Omental fat pad (tissue), 4 donors: ENCODE measurements around the gene OR10R2. TPM values are rescaled to one million over a fixed set of nuclear protein-coding genes. Genes with fewer than 3 reads are reported as not detected.

ENCODE experiments used
- ATAC-seq: fragments of 150-250 bp; one replicate; pipeline ENCODE4 v1.9.1; 2016; ENCODE audit warnings: mild to moderate bottlenecking, moderate library complexity; ENCODE audit not compliant: low FRiP score
- DNase-seq: peaks from one replicate; pipeline ENCODE4 v3.0.0-alpha.2; 2019; ENCODE audit warnings: low spot score
- CTCF ChIP-seq, 3 donors: fragments of 450-650 bp; IDR thresholded peaks; one replicate each; pipeline ENCODE4 v1.5.1; 2016 to 2017; ENCODE audit warnings: antibody characterized with exemption in 3 of 3, mild to moderate bottlenecking in 3 of 3, moderate library complexity in 2 of 3
- total RNA-seq, 4 donors: library from RNA; depleted of rRNA; stranded (reverse); fragments of >200 nt; gene quantifications; one replicate each; pipeline ENCODE4 v1.1.0, GENCODE V29; 2016

The OR10R2 gene
- total RNA-seq, 4 donors from 2014 or later: not detected

GRCh38 chr1:158458263-158458662 is 13.8 kb upstream of the OR10R2 start:
- DNase-seq: no peak
- no peak for ATAC-seq
- TF ChIP-seq CTCF (IDR thresholded peaks at IDR 0.05): no peak

- ATAC-seq (no peak), DNase-seq (no peak)
- TF ChIP-seq CTCF (IDR thresholded peaks at IDR 0.05): no peak
These were observed 10.5 kb upstream of the OR10R2 start, which contains the start of gene OR10K1 for GRCh38 chr1:158461534-158461933. OR10K1 (plus strand) TSS chr1:158461834; CDS start chr1:158465562, 3,728 bp downstream.

- TF ChIP-seq CTCF (IDR thresholded peaks at IDR 0.05): no peak
These were observed 13.4 kb downstream of the OR10R2 start for GRCh38 chr1:158485455-158485854.

GRCh38 chr1:158491316-158491715 is 19.3 kb downstream of the OR10R2 start:
- TF ChIP-seq CTCF (IDR thresholded peaks at IDR 0.05): no peak
- DNase-seq (no peak), ATAC-seq (no peak)

More at GRCh38 chr1:158485455-158485854, 13.4 kb downstream of the OR10R2 start:
- ATAC-seq: no peak
- no peak for DNase-seq

- ATAC-seq (no peak), DNase-seq (no peak)
- TF ChIP-seq CTCF (IDR thresholded peaks at IDR 0.05): no peak
These were observed 21.0 kb downstream of the OR10R2 start for GRCh38 chr1:158493054-158493453.

- TF ChIP-seq CTCF (IDR thresholded peaks at IDR 0.05): no peak
- DNase-seq (no peak), ATAC-seq (no peak)
These were observed 22.8 kb downstream of the OR10R2 start for GRCh38 chr1:158494796-158495195.

GRCh38 chr1:158496374-158496773 is 24.4 kb downstream of the OR10R2 start:
- DNase-seq: no peak
- ATAC-seq: no peak
- no peak for TF ChIP-seq CTCF (IDR thresholded peaks at IDR 0.05)
